Heart left ventricle (tissue), 16 donors: ENCODE data around the gene ERBB4. TPM values are rescaled to one million over a fixed set of nuclear protein-coding genes. Genes with fewer than 3 reads are reported as not detected.

Experiments
- ATAC-seq, 4 donors: fragments of 200-7000 bp; cut with Tn5 transposase; one replicate each; pipeline ENCODE4 v1.9.1; 2020 to 2022; ENCODE audit warnings: moderate library complexity in 4 of 4, mild to moderate bottlenecking in 3 of 4, moderate number of reproducible peaks in 1 of 4
- DNase-seq, 5 donors: peaks; one replicate each; pipeline ENCODE4 v3.0.0-alpha.2; 2020
- H3K27ac ChIP-seq, 12 donors: fragments of 200-600 bp; sonication (generic) in 4 of 12; one replicate each; pipeline versions ENCODE4 v1.5.0 to v1.8.0; 2016 to 2022; ENCODE audit warnings: mild to moderate bottlenecking in 2 of 12
- H3K27me3 ChIP-seq, 9 donors: fragments of 200-600 bp; sonication (generic) in 2 of 9; one replicate each; pipeline versions ENCODE4 v1.5.1 to v1.8.0; 2016 to 2022; ENCODE audit warnings: mild to moderate bottlenecking in 3 of 9
- H3K36me3 ChIP-seq, 9 donors: fragments of 200-600 bp; sonication (generic) in 2 of 9; one replicate each; pipeline versions ENCODE4 v1.5.0 to v1.8.0; 2018 to 2022; ENCODE audit warnings: mild to moderate bottlenecking in 2 of 9
- H3K4me1 ChIP-seq, 12 donors: fragments of 200-600 bp; sonication (generic) in 4 of 12; one replicate each; pipeline versions ENCODE4 v1.5.0 to v1.8.0; 2016 to 2022; ENCODE audit warnings: mild to moderate bottlenecking in 3 of 12
- H3K4me3 ChIP-seq, 12 donors: fragments of 200-600 bp; sonication (generic) in 4 of 12; one replicate each; pipeline versions ENCODE4 v1.5.0 to v1.8.0; 2017 to 2022; ENCODE audit warnings: mild to moderate bottlenecking in 9 of 12, moderate library complexity in 4 of 12
- H3K9me3 ChIP-seq, 12 donors: fragments of 200-600 bp; sonication (generic) in 4 of 12; one replicate each; pipeline versions ENCODE4 v1.5.0 to v1.8.0; 2016 to 2022; ENCODE audit warnings: mild to moderate bottlenecking in 1 of 12
- CTCF ChIP-seq, 12 donors: fragments of 200-600 bp; sonication (generic) in 4 of 12; IDR thresholded peaks; one replicate each; pipeline versions ENCODE4 v1.5.0 to v1.8.0; 2018 to 2022; ENCODE audit warnings: antibody characterized with exemption in 12 of 12, mild to moderate bottlenecking in 5 of 12
- POLR2A ChIP-seq, 2 donors: fragments of 450-650 bp; IDR thresholded peaks; one replicate each; pipeline ENCODE4 v1.6.1; 2017; ENCODE audit warnings: antibody characterized with exemption in 2 of 2, mild to moderate bottlenecking in 2 of 2, moderate library complexity in 2 of 2
- WGBS, 4 donors: extraction: QIAGEN DNeasy Blood & Tissue Kit in 2 of 4; methylation state at CpG; one replicate each; pipeline versions ENCODE4 v1.1.5 to v1.1.7; 2013 to 2018; 5-methylcytosine and 5-hydroxymethylcytosine counted together
- intact Hi-C, 10 donors: fragments of 100-400 bp; cut with DNase I; formaldehyde crosslinking; loops; one replicate each; pipeline versions ENCODE4 v1.11.1 to v1.14.2; 2022
- polyA plus RNA-seq, 2 donors: library from polyadenylated mRNA; stranded (reverse); fragments of 200-250 nt; gene quantifications; one replicate each; pipeline ENCODE4 v1.2.3, GENCODE V29; 2013
- total RNA-seq, 9 donors: library from RNA; depleted of rRNA in 2 of 9; stranded (reverse); fragments of >200 nt in 2 of 9; fragmentation: NEBNext Ultra II Directional in 3 of 9; extraction: Animal tissue kit (Norgen Biotek cat#: 25700) in 3 of 9; gene quantifications; one replicate each; pipeline versions ENCODE4 v1.1.0 to v1.2.4, GENCODE V29; 2016 to 2023
- donor health status: ischemic (EF 13 %, LVEDD 7.1; RV severe dilation, severe dysfunction).
- donor health status: healthy with polysubstance abuse.
- donor health status: DM: no; HTN: yes; CAD: no.
- donor health status: DM: no; HTN: no; CAD: no.
- donor health status: ischemic (EF 25% LVEDD 6.9; RV normal size, moderate dysfunction).
- donor health status: ischemic (EF 25% LVEDD 5.7; RV mildly dilated, moderate dysfunction).
- donor health status: healthy.
- donor health status: DM: yes; HTN: yes; CAD: no.
- donor health status: ischemic (EF 35%, LVEDD 5.7; RV mildly dilated, moderate dysfunction).
- donor health status: nonischemic (EF 11% LVEDD 7.7; RV severe dilation, severe dysfunction).
- donor health status: DM: yes; HTN: yes; CAD: no.
- donor health status: PGD.
- donor health status: ischemic (EF 29% LVEDD 5.4; RV normal size, mild dysfunction).
- donor health status: nonischemic (EF 23%, LVEDD 6.1; RV moderate dilation, normal function).

The ERBB4 gene
- total and polyA plus RNA-seq, 11 donors: 1.3 to 29.5 (median 11.7) TPM

DNA sequence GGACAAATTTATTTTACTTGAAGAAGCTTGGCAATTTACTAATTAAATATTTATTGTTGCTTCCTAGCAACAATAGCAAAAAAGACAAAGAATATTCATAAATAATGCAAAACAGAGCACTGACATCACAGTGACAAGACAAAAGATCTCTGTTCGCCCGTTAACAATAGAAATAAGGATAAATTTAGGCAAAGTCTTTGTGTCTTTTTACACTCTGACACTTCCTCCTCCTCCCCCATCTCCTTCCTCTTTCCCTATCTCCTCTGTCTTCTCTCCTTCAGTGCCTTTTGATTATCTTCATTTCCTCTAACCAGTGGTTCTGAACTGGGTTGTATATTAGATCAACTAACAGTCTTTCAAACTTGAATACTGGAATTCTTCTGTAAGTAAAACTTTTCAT, 808.4 kb downstream of the ERBB4 start:
- 43 to 60% (median 60%) methylated on average over 2 of the region's 2 CpGs for WGBS, 4 donors
- peaks cover 0 to under 1% (median 0%) of the 10 kb centered on the region in 12 donors for H3K4me1 ChIP-seq
- H3K36me3 ChIP-seq: no peaks in the 10 kb centered on the region
- no peaks in the 10 kb centered on the region for H3K27me3 ChIP-seq
- no peaks in the 10 kb centered on the region for H3K9me3 ChIP-seq
- TF ChIP-seq CTCF (IDR thresholded peaks at IDR 0.05) (no peak), POLR2A (IDR thresholded peaks at IDR 0.05) (no peak)
- H3K4me3 ChIP-seq: no peak overlapping the region
- DNase-seq (no peak), ATAC-seq (no peak)
- no peak overlapping the region for H3K27ac ChIP-seq
- intact Hi-C loops: no loop called here

DNA sequence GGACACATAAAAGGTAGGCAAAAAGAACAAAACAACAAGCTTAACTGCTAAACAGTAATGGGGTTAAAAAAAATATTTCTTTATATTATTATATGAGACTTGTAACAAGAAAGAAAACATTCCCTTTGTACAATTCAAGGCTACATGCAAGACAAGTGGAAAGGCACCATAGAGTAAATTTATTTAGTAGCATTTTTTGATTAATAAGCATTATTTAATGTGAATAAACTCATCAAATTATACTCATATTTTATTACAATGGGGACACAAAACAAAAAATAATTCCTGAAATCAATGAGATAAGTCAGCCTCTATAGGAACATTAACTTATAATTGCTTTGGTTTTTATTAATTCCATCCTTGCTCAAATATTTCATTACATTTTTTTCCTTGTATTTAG, 809.2 kb downstream of the ERBB4 start:
- DNase-seq: no peak
- TF ChIP-seq POLR2A (IDR thresholded peaks at IDR 0.05) (no peak), CTCF (IDR thresholded peaks at IDR 0.05) (no peak)
- no peaks in the 10 kb centered on the region for H3K9me3 ChIP-seq
- H3K36me3 ChIP-seq: no peaks in the 10 kb centered on the region
- no peaks in the 10 kb centered on the region for H3K4me1 ChIP-seq
- no peaks in the 10 kb centered on the region for H3K27me3 ChIP-seq
- H3K27ac ChIP-seq: no peak overlapping the region
- ATAC-seq: no peak
- no peak overlapping the region for H3K4me3 ChIP-seq
- intact Hi-C loops: no loop called here

GRCh38 chr2:211724933-211725332, 813.7 kb downstream of the ERBB4 start:
- Histone ChIP-seq H3K4me3 (no peak overlapping the region), H3K4me1 (no peaks in the 10 kb centered on the region), H3K36me3 (no peaks in the 10 kb centered on the region), H3K27me3 (no peaks in the 10 kb centered on the region), H3K9me3 (no peaks in the 10 kb centered on the region), H3K27ac (no peak overlapping the region)
- no peak for ATAC-seq
- intact Hi-C loops: no loop called here
- TF ChIP-seq CTCF (IDR thresholded peaks at IDR 0.05): no peak
- TF ChIP-seq POLR2A (IDR thresholded peaks at IDR 0.05): no peak
- WGBS, 4 donors: 58 to 72% (median 69%) methylated on average over 5 of the region's 5 CpGs
- DNase-seq: no peak

GRCh38 chr2:211723398-211723797, 815.2 kb downstream of the ERBB4 start:
- Histone ChIP-seq H3K27me3 (no peaks in the 10 kb centered on the region), H3K9me3 (no peaks in the 10 kb centered on the region), H3K36me3 (no peaks in the 10 kb centered on the region), H3K4me3 (no peak overlapping the region), H3K4me1 (no peaks in the 10 kb centered on the region), H3K27ac (no peak overlapping the region)
- intact Hi-C loops: no loop called here
- 42 to 95% (median 86%) methylated on average over 1 of the region's 1 CpG for WGBS, 4 donors
- ATAC-seq (no peak), DNase-seq (no peak)
- TF ChIP-seq CTCF (IDR thresholded peaks at IDR 0.05) (no peak), POLR2A (IDR thresholded peaks at IDR 0.05) (no peak)
